ENCODE data around the gene SMYD3.

- no peak for TF ChIP-seq CTCF (IDR thresholded peaks at IDR 0.05)
- no peak for TF ChIP-seq POLR2AphosphoS5 (IDR thresholded peaks at IDR 0.05)
- no peak for TF ChIP-seq POLR2A (IDR thresholded peaks at IDR 0.05)
These were observed 239.2 kb downstream of the SMYD3 start for GRCh38 chr1:246267896-246268295.
